ENCODE results near the gene APOL2. TPM values are rescaled to one million over a fixed set of nuclear protein-coding genes. Genes with fewer than 3 reads are reported as not detected.
"Not testable (repeated sequence)": the region's sequence is repeated elsewhere in the genome, so short reads cannot be mapped to it uniquely, and the experiment has no call there.

APOL2 gene
- polyA plus RNA-seq, 1 donor (not counting 4 experiments of a cell fraction or from before 2014, with no cell fraction given): 8.9 TPM

DNA sequence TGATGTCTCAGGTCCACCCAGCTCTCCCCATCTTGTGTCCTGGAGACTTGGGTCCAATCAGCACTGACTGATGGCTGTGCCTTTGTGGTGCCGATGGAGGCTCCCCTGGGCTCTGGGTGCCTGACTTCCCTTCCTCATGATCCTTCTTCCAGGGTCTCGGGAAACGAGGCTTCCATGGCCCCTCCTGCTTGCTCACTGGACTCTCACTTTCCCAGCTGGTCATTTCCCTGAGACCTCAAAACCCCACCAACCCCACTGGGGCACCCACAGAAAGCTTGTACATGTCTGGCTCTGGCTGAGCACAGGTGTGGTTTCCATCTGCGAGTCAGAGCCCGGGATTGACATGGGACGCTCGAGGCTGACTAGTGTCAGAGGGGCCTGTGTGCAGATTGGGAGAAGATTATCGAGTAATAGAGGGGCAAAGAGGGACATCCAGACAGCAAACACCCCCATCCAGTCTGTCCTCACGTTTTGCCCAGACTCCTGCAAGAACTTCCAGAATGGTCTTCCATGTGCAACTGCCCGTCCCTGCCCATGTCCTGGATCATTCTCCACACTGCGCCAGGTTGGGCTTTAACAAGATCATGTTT lies 28.7 kb upstream of the APOL2 start:
- no peak overlapping the region for H2AFZ ChIP-seq (ENCODE audit: control insufficient read depth, low read length)
- no peaks in the 10 kb centered on the region for H4K20me1 ChIP-seq (ENCODE audit: control insufficient read depth, extremely low read depth, insufficient read depth, low read length)
- TF ChIP-seq EZH2 (IDR thresholded peaks at IDR 0.05; ENCODE audit: low read length) (no peak), CTCF (optimal IDR thresholded peaks at IDR 0.05 in 1 of 3, IDR thresholded peaks at IDR 0.05 in 1 of 3, conservative IDR thresholded peaks at IDR 0.05 in 1 of 3; ENCODE audit: extremely low read depth in 1 of 3, insufficient read depth in 2 of 3, low read length in 3 of 3) (no peak)
- H3K27ac ChIP-seq (ENCODE audit: control insufficient read depth, insufficient read depth, low read length): no peak overlapping the region
- no peaks in the 10 kb centered on the region for H3K36me3 ChIP-seq (ENCODE audit: control insufficient read depth in 2 of 2, extremely low read depth in 1 of 2, insufficient read depth in 2 of 2, low read length in 2 of 2)
- no peak overlapping the region for H3K4me2 ChIP-seq (ENCODE audit: control insufficient read depth, extremely low read depth, insufficient read depth, low read depth, low read length)
- no peak for DNase-seq (ENCODE audit: low read depth, low spot score)
- no peak overlapping the region for H3K9ac ChIP-seq (ENCODE audit: control insufficient read depth, extremely low read depth, insufficient read depth, low read length)
- H3K4me3 ChIP-seq (ENCODE audit: control insufficient read depth in 2 of 3, extremely low read depth in 1 of 3, insufficient read depth in 2 of 3, low read depth in 1 of 3, low read length in 3 of 3): no peak overlapping the region
- no peaks in the 10 kb centered on the region for H3K79me2 ChIP-seq (ENCODE audit: control insufficient read depth, insufficient read depth, low read length)
- no peaks in the 10 kb centered on the region for H3K9me3 ChIP-seq (ENCODE audit: control insufficient read depth, low read depth, low read length)
- no peak for FAIRE-seq
- H3K9me1 ChIP-seq (ENCODE audit: control insufficient read depth, extremely low read depth, insufficient read depth, low read length): no peaks in the 10 kb centered on the region
- dilution Hi-C loops (cut with MboI; ENCODE audit: extremely low pct_ligation_motif_present, low sequenced_read_pairs): no loop called here
- H3K27me3 ChIP-seq (ENCODE audit: control insufficient read depth, extremely low read depth, insufficient read depth, low read length): no peaks in the 10 kb centered on the region
- H3K4me1 ChIP-seq (ENCODE audit: control insufficient read depth, extremely low read depth, insufficient read depth, low read length): no peaks in the 10 kb centered on the region

DNA sequence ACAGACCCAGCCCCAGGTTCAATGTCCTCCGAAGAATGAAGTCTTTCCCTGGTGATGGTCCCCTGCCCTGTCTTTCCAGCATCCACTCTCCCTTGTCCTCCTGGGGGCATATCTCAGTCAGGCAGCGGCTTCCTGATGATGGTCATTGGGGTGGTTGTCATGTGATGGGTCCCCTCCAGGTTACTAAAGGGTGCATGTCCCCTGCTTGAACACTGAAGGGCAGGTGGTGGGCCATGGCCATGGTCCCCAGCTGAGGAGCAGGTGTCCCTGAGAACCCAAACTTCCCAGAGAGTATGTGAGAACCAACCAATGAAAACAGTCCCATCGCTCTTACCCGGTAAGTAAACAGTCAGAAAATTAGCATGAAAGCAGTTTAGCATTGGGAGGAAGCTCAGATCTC lies 27.7 kb upstream of the APOL2 start:
- no peak overlapping the region for H3K4me2 ChIP-seq (ENCODE audit: control insufficient read depth, extremely low read depth, insufficient read depth, low read depth, low read length)
- no peaks in the 10 kb centered on the region for H3K79me2 ChIP-seq (ENCODE audit: control insufficient read depth, insufficient read depth, low read length)
- no peaks in the 10 kb centered on the region for H3K9me1 ChIP-seq (ENCODE audit: control insufficient read depth, extremely low read depth, insufficient read depth, low read length)
- no peak for FAIRE-seq
- no peak for DNase-seq (ENCODE audit: low read depth, low spot score)
- no peaks in the 10 kb centered on the region for H3K9me3 ChIP-seq (ENCODE audit: control insufficient read depth, low read depth, low read length)
- H4K20me1 ChIP-seq (ENCODE audit: control insufficient read depth, extremely low read depth, insufficient read depth, low read length): no peaks in the 10 kb centered on the region
- no peak overlapping the region for H3K9ac ChIP-seq (ENCODE audit: control insufficient read depth, extremely low read depth, insufficient read depth, low read length)
- H3K4me3 ChIP-seq (ENCODE audit: control insufficient read depth in 2 of 3, extremely low read depth in 1 of 3, insufficient read depth in 2 of 3, low read depth in 1 of 3, low read length in 3 of 3): no peak overlapping the region
- dilution Hi-C loops (cut with MboI; ENCODE audit: extremely low pct_ligation_motif_present, low sequenced_read_pairs): no loop called here
- no peaks in the 10 kb centered on the region for H3K36me3 ChIP-seq (ENCODE audit: control insufficient read depth in 2 of 2, extremely low read depth in 1 of 2, insufficient read depth in 2 of 2, low read length in 2 of 2)
- no peaks in the 10 kb centered on the region for H3K27me3 ChIP-seq (ENCODE audit: control insufficient read depth, extremely low read depth, insufficient read depth, low read length)
- no peak overlapping the region for H2AFZ ChIP-seq (ENCODE audit: control insufficient read depth, low read length)
- TF ChIP-seq CTCF (optimal IDR thresholded peaks at IDR 0.05 in 1 of 3, IDR thresholded peaks at IDR 0.05 in 1 of 3, conservative IDR thresholded peaks at IDR 0.05 in 1 of 3; ENCODE audit: extremely low read depth in 1 of 3, insufficient read depth in 2 of 3, low read length in 3 of 3) (no peak), EZH2 (IDR thresholded peaks at IDR 0.05; ENCODE audit: low read length) (no peak)
- H3K4me1 ChIP-seq (ENCODE audit: control insufficient read depth, extremely low read depth, insufficient read depth, low read length): no peaks in the 10 kb centered on the region
- no peak overlapping the region for H3K27ac ChIP-seq (ENCODE audit: control insufficient read depth, insufficient read depth, low read length)

GRCh38 chr22:36263886-36264664 lies 24.7 kb upstream of the APOL2 start:
- H3K9ac ChIP-seq (ENCODE audit: control insufficient read depth, extremely low read depth, insufficient read depth, low read length); H2AFZ ChIP-seq (ENCODE audit: control insufficient read depth, low read length); H3K4me3 ChIP-seq (ENCODE audit: control insufficient read depth in 2 of 3, extremely low read depth in 1 of 3, insufficient read depth in 2 of 3, low read depth in 1 of 3, low read length in 3 of 3); FAIRE-seq; H3K9me1 ChIP-seq (ENCODE audit: control insufficient read depth, extremely low read depth, insufficient read depth, low read length); H3K4me1 ChIP-seq (ENCODE audit: control insufficient read depth, extremely low read depth, insufficient read depth, low read length); dilution Hi-C loops (cut with MboI; ENCODE audit: extremely low pct_ligation_motif_present, low sequenced_read_pairs); H3K27ac ChIP-seq (ENCODE audit: control insufficient read depth, insufficient read depth, low read length); DNase-seq (ENCODE audit: low read depth, low spot score); H3K4me2 ChIP-seq (ENCODE audit: control insufficient read depth, extremely low read depth, insufficient read depth, low read depth, low read length); H3K79me2 ChIP-seq (ENCODE audit: control insufficient read depth, insufficient read depth, low read length); H4K20me1 ChIP-seq (ENCODE audit: control insufficient read depth, extremely low read depth, insufficient read depth, low read length); H3K36me3 ChIP-seq (ENCODE audit: control insufficient read depth in 2 of 2, extremely low read depth in 1 of 2, insufficient read depth in 2 of 2, low read length in 2 of 2); H3K9me3 ChIP-seq (ENCODE audit: control insufficient read depth, low read depth, low read length); H3K27me3 ChIP-seq (ENCODE audit: control insufficient read depth, extremely low read depth, insufficient read depth, low read length): not testable (repeated sequence)

Measured in keratinocyte (primary cell).